GM23338 (cell line): Measurements from ENCODE around the gene SRGAP2B.
"Not testable (repeated sequence)": the region's sequence is repeated elsewhere in the genome, so short reads cannot be mapped to it uniquely, and the experiment has no call there.

Source experiments
- CREB1 ChIP-seq: fragments of 250-450 bp; sonication (Bioruptor Pico); IDR thresholded peaks from 2 replicates; pipeline ENCODE4 v1.5.0; 2020; ENCODE audit warnings: low read depth, mild to moderate bottlenecking, moderate library complexity
- CTCF ChIP-seq, 2 experiments: fragments of 200-600 bp in 1 of 2; sonication (generic) in 1 of 2; conservative IDR thresholded peaks; 2 replicates each; pipeline versions ENCODE4 v1.5.1 to v1.6.1; 2016 to 2017; ENCODE audit warnings: antibody characterized with exemption in 2 of 2, low read depth in 2 of 2, mild to moderate bottlenecking in 2 of 2, moderate library complexity in 1 of 2
- ETS1 ChIP-seq: IDR thresholded peaks from 2 replicates; pipeline ENCODE4 v1.6.1; 2016; ENCODE audit warnings: antibody characterized with exemption
- EZH2 ChIP-seq: fragments of 200-600 bp; sonication (generic); IDR thresholded peaks from one replicate; pipeline ENCODE4 v1.8.0; 2017; ENCODE audit warnings: antibody characterized with exemption, mild to moderate bottlenecking, low read depth; ENCODE audit not compliant: unreplicated experiment
- EZH2phosphoT487 ChIP-seq: fragments of 200-600 bp; sonication (generic); IDR thresholded peaks from one replicate; pipeline ENCODE4 v1.8.1; 2018; ENCODE audit warnings: antibody characterized with exemption; ENCODE audit not compliant: unreplicated experiment
- JUNB ChIP-seq: IDR thresholded peaks from one replicate; pipeline ENCODE4 v1.6.1; 2016; ENCODE audit warnings: antibody characterized with exemption; ENCODE audit not compliant: unreplicated experiment
- NANOG ChIP-seq: IDR thresholded peaks from 2 replicates; pipeline ENCODE4 v1.6.1; 2016; ENCODE audit warnings: antibody characterized with exemption, borderline replicate concordance
- POLR2AphosphoS5 ChIP-seq: IDR thresholded peaks from 2 replicates; pipeline ENCODE4 v1.6.1; 2016; ENCODE audit warnings: antibody characterized with exemption, low read depth
- REST ChIP-seq: IDR thresholded peaks from one replicate; pipeline ENCODE4 v1.6.1; 2018; ENCODE audit warnings: antibody characterized with exemption; ENCODE audit not compliant: unreplicated experiment
- ZNF114 ChIP-seq: fragments of 250-450 bp; sonication (Bioruptor Pico); IDR thresholded peaks from 2 replicates; pipeline ENCODE4 v1.5.0; 2020; ENCODE audit warnings: mild to moderate bottlenecking, moderate library complexity
- ZNF462 ChIP-seq: fragments of 250-450 bp; sonication (Bioruptor Pico); IDR thresholded peaks from 2 replicates; pipeline ENCODE4 v1.5.0; 2020; ENCODE audit warnings: mild to moderate bottlenecking, moderate library complexity

- TF ChIP-seq CTCF (conservative IDR thresholded peaks at IDR 0.05; ENCODE audit: low read depth in 2 of 2); EZH2phosphoT487; EZH2; POLR2AphosphoS5; CREB1 (CRISPR knock-in tag); ETS1; ZNF114 (CRISPR knock-in tag); JUNB; REST; NANOG; ZNF462: not testable (repeated sequence)
These were observed 133.2 kb downstream of the SRGAP2B start for GRCh38 chr1:144961604-144962583.
